Natural killer cell treated with Interleukin-12 subunit alpha and Interleukin-12 subunit beta and Interleukin-15 and Interleukin-18, amount 100 ng/mL, for 72 hours (primary cell): ENCODE measurements around the gene HOMER1. TPM values are rescaled to one million over a fixed set of nuclear protein-coding genes. Genes with fewer than 3 reads are reported as not detected.

ENCODE experiments used
- ATAC-seq, 2 donors: fragments of 150-1000 bp; cut with Tn5 transposase in 1 of 2; sonication (Bioruptor Pico), chemical (Tn5 transposase) in 1 of 2; 2 replicates each; pipeline ENCODE4 v1.10.0; 2021
- DNase-seq: peaks from one replicate; pipeline ENCODE4 v3.0.0; 2022; ENCODE audit warnings: low spot score
- H3K27ac Mint-ChIP-seq, 2 donors: 1 replicate in 1 of 2; 2 replicates in 1 of 2; pipeline ENCODE4 v1.8.0; 2022; ENCODE audit warnings: mixed read lengths in 2 of 2, mild to moderate bottlenecking in 1 of 2, moderate library complexity in 1 of 2
- H3K27me3 Mint-ChIP-seq, 2 donors: 1 replicate in 1 of 2; 2 replicates in 1 of 2; pipeline ENCODE4 v1.8.0; 2022; ENCODE audit warnings: mixed read lengths in 2 of 2
- H3K36me3 Mint-ChIP-seq: one replicate; pipeline ENCODE4 v1.8.0; 2022; ENCODE audit warnings: mixed read lengths
- H3K4me1 Mint-ChIP-seq, 2 donors: 1 replicate in 1 of 2; 2 replicates in 1 of 2; pipeline ENCODE4 v1.8.0; 2022; ENCODE audit warnings: low read depth in 2 of 2, mixed read lengths in 2 of 2, mild to moderate bottlenecking in 1 of 2
- H3K4me3 Mint-ChIP-seq: one replicate; pipeline ENCODE4 v1.8.0; 2022; ENCODE audit warnings: mixed read lengths
- H3K9me3 Mint-ChIP-seq: 2 replicates; pipeline ENCODE4 v1.8.0; 2022; ENCODE audit warnings: mixed read lengths
- total RNA-seq, 2 donors: library from RNA; stranded (reverse); gene quantifications; one replicate each; pipeline ENCODE4 v1.2.3, GENCODE V29; 2022

The HOMER1 gene
- total RNA-seq, 2 donors from 2014 or later: 4.2 to 4.6 TPM

DNA sequence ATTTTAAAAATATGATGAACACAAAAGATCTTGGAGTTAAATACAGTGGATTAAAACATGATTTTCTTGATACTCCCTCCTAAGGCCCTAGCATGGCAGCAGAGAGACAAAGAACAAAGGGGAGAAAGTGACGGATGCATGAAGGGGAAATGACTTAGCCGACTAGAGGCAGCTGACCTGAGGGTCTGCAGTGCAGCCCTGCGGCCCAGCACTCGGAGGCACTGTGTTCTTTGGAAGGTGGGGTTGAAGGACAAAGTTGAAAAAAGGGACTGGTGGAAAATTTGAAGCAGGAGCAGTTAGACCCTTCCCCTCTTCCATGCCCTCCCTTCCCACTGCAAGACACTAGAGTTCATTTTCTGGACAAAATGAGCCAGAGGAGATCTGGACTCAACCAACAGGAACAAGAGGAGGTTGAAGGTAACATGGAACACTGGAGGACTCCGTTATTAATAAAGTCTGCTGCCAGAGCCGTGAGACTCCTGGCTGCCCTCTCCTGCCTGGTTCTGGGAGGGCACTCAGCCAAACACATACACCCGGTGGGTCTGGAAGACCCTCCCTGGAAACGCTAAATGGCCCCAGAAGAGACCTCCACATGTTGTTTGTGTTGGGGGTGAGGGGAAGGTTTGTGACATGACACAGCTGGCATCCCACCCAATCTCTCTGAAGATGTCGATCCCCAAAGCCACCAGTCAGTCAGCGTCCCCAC, 179.9 kb downstream of the HOMER1 start:
- H3K27me3 Mint-ChIP-seq: peaks cover 8 to 12% of the 10 kb centered on the region in 2 donors
- no peak overlapping the region for H3K27ac Mint-ChIP-seq
- no peaks in the 10 kb centered on the region for H3K9me3 Mint-ChIP-seq
- H3K4me1 Mint-ChIP-seq: no peaks in the 10 kb centered on the region
- ATAC-seq (no peak), DNase-seq (no peak)
- peaks cover 9% of the 10 kb centered on the region for H3K36me3 Mint-ChIP-seq
- no peak overlapping the region for H3K4me3 Mint-ChIP-seq

DNA sequence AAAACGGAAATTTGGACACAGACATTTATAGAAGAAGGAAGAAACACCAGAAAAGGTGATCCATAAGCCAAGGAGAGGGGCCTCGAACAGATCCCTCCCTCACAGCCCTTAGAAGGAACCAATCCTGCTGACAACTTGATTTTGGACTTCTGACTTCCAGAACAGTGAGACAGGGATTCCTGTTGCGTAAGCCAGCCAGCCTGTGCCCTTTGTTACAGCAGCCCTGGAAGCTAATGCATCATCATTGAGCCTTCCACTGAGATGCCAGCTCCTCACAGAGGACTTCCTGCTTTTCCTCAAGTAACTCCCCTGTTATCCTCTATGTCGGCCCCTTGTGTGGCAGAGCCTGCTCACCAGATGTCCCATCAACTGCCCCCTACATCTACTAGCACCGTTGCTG, 183.9 kb downstream of the HOMER1 start:
- DNase-seq (no peak), ATAC-seq (no peak)
- Mint-ChIP-seq H3K9me3 (no peaks in the 10 kb centered on the region), H3K36me3 (peaks cover 4% of the 10 kb centered on the region), H3K4me3 (no peak overlapping the region), H3K27ac (no peak overlapping the region), H3K27me3 (peaks cover 3 to 8% of the 10 kb centered on the region in 2 donors), H3K4me1 (no peaks in the 10 kb centered on the region)

DNA sequence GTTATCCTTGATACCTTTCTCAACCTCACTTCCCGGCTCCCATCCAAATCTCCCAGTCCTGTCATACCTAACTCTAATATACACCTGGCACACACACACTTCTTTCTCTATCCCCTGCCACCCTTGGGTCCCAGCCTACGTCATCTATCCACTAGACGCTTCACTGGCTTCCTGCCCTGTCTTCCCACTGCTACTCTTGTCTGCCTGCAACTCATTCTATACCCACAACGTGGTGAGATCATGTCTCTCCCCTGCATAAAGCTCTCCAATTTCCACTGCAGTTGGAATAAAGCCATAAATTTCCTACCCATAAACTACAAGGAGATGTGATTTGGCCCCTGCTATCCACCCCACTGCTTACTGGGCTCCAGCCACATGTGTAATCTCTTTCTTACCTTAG, 184.5 kb downstream of the HOMER1 start:
- H3K4me3 Mint-ChIP-seq: no peak overlapping the region
- H3K4me1 Mint-ChIP-seq: no peaks in the 10 kb centered on the region
- DNase-seq (no peak), ATAC-seq (no peak)
- H3K27me3 Mint-ChIP-seq: peaks cover 2 to 3% of the 10 kb centered on the region in 2 donors
- no peak overlapping the region for H3K27ac Mint-ChIP-seq
- H3K36me3 Mint-ChIP-seq: no peaks in the 10 kb centered on the region
- H3K9me3 Mint-ChIP-seq: no peaks in the 10 kb centered on the region

Other genes starting within 250 kb of the HOMER1 start
- 100 to 1,000 TPM; 118 to 144 TPM for gene TENT2, start 98.3 kb upstream of the HOMER1 start, total RNA-seq
- 1 to 10 TPM in 1 of 2 donors, under 1 TPM in 1; 0.64 to 1.5 TPM for gene CMYA5, start 175.7 kb upstream of the HOMER1 start, total RNA-seq